GM12878 (cell line): Measurements from ENCODE around the gene FSTL4. TPM values are rescaled to one million over a fixed set of nuclear protein-coding genes. Genes with fewer than 3 reads are reported as not detected.

ENCODE experiments used
- ATAC-seq: fragments of 200-7000 bp; cut with Tn5 transposase; 3 replicates; pipeline ENCODE4 v1.9.1; 2020; ENCODE audit warnings: mild to moderate bottlenecking, moderate library complexity
- BruUV-seq: library from RNA; stranded (reverse); fragments of 400-500 nt; replicated peaks from 2 replicates; lab custom pipeline; 2021; lab: Mats Ljungman, UMichigan
- CTCF ChIA-PET: fragments of 300-600 bp; sonication (Branson Sonifier 250); formaldehyde crosslinking; extraction: SDS; loops from one replicate; lab custom pipeline; 2021; ENCODE audit warnings: inconsistent platforms; lab: Yijun Ruan, JAX
- POLR2A ChIA-PET: fragments of 350-600 bp; formaldehyde crosslinking; extraction: SDS; loops from one replicate; lab custom pipeline; 2021; ENCODE audit warnings: inconsistent platforms; lab: Charles Lee
- RAD21 ChIA-PET: fragments of 300-600 bp; sonication (Branson Sonifier 250); formaldehyde crosslinking; loops from one replicate; lab custom pipeline; 2023; ENCODE audit warnings: antibody characterized with exemption; ENCODE audit not compliant: unreplicated experiment; lab: Charles Lee
- SMC1A ChIA-PET: fragments of 300-600 bp; sonication (Branson Sonifier 250); formaldehyde crosslinking; loops from one replicate; lab custom pipeline; 2023; ENCODE audit not compliant: unreplicated experiment, uncharacterized antibody; lab: Charles Lee
- DNase-seq: peaks from one replicate; pipeline ENCODE4 v3.0.0-alpha.2; 2011; ENCODE audit warnings: low read depth, low spot score
- FAIRE-seq: peaks from 3 replicates; lab custom pipeline; 2011; peaks lifted over from hg19 to GRCh38; lab: Jason Lieb, UNC
- H2AFZ ChIP-seq: 2 replicates; pipeline ENCODE4 v1.6.0; 2011; ENCODE audit warnings: low read depth, low read length, control low read depth; ENCODE audit not compliant: control insufficient read depth
- H3K27ac ChIP-seq: 2 replicates; pipeline ENCODE4 v1.5.1; 2011; ENCODE audit warnings: control low read depth; ENCODE audit not compliant: control insufficient read depth, insufficient read depth
- H3K27me3 ChIP-seq, 2 experiments: replicated peaks in 1 of 2; 2 replicates each; pipeline versions ENCODE4 v1.6.0 to v1.6.1; 2011; ENCODE audit warnings: low read length in 1 of 2; ENCODE audit not compliant: control insufficient read depth in 2 of 2, insufficient read depth in 2 of 2
- H3K36me3 ChIP-seq, 2 experiments: 2 replicates each; pipeline ENCODE4 v1.5.1; 2011; ENCODE audit warnings: low read length in 1 of 2; ENCODE audit not compliant: control insufficient read depth in 2 of 2, insufficient read depth in 2 of 2
- H3K4me1 ChIP-seq: 2 replicates; pipeline ENCODE4 v1.6.1; 2011; ENCODE audit warnings: mild to moderate bottlenecking, low read length, moderate library complexity, mixed read lengths; ENCODE audit not compliant: control insufficient read depth, insufficient read depth
- H3K4me2 ChIP-seq: 2 replicates; pipeline ENCODE4 v1.6.0; 2011; ENCODE audit warnings: control low read depth; ENCODE audit not compliant: control insufficient read depth, insufficient read depth
- H3K4me3 ChIP-seq: fragments of 200-600 bp; sonication (generic); 2 replicates; pipeline ENCODE4 v1.5.1; 2016
- H3K79me2 ChIP-seq: 2 replicates; pipeline ENCODE4 v1.6.0; 2011; ENCODE audit warnings: low read length; ENCODE audit not compliant: control insufficient read depth, insufficient read depth
- H3K9ac ChIP-seq: 2 replicates; pipeline ENCODE4 v1.8.0; 2011; ENCODE audit warnings: low read length, control low read depth, mixed read lengths; ENCODE audit not compliant: control insufficient read depth, insufficient read depth
- H3K9me3 ChIP-seq: replicated peaks from 3 replicates; pipeline ENCODE4 v1.5.1; 2011; ENCODE audit warnings: mild to moderate bottlenecking, low read length; ENCODE audit not compliant: control insufficient read depth, insufficient read depth
- H4K20me1 ChIP-seq: 2 replicates; pipeline ENCODE4 v1.6.0; 2011; ENCODE audit not compliant: control insufficient read depth, insufficient read depth
- BACH1 ChIP-seq: fragments of 450-650 bp; IDR thresholded peaks from 2 replicates; pipeline ENCODE4 v1.6.1; 2017; ENCODE audit warnings: mild to moderate bottlenecking, borderline replicate concordance
- BMI1 ChIP-seq: fragments of 450-650 bp; IDR thresholded peaks from 2 replicates; pipeline ENCODE4 v1.6.1; 2016; ENCODE audit warnings: mild to moderate bottlenecking, moderate library complexity, borderline replicate concordance
- CBFB ChIP-seq: IDR thresholded peaks from 2 replicates; pipeline ENCODE4 v1.6.1; 2016; ENCODE audit warnings: antibody characterized with exemption, low read depth
- CHD1 ChIP-seq: IDR thresholded peaks from 2 replicates; pipeline ENCODE4 v1.6.1; 2012; ENCODE audit warnings: low read depth, low read length, improper control_type of control experiment
- CHD4 ChIP-seq: fragments of 200-600 bp; sonication (generic); IDR thresholded peaks from 2 replicates; pipeline ENCODE4 v1.6.1; 2016; ENCODE audit warnings: mild to moderate bottlenecking
- HDGF ChIP-seq: fragments of 450-650 bp; IDR thresholded peaks from 2 replicates; pipeline ENCODE4 v1.6.1; 2016; ENCODE audit warnings: antibody characterized with exemption
- IKZF2 ChIP-seq, 2 experiments: fragments of 450-650 bp; IDR thresholded peaks; 2 replicates each; pipeline ENCODE4 v1.6.1; 2017; ENCODE audit warnings: mild to moderate bottlenecking in 2 of 2, moderate library complexity in 2 of 2
- MTA2 ChIP-seq: fragments of 450-650 bp; IDR thresholded peaks from 2 replicates; pipeline ENCODE4 v1.6.1; 2016; ENCODE audit warnings: low read depth, mild to moderate bottlenecking, moderate library complexity
- NR2C1 ChIP-seq: fragments of 450-650 bp; IDR thresholded peaks from 2 replicates; pipeline ENCODE4 v1.6.1; 2017; ENCODE audit warnings: antibody characterized with exemption, mild to moderate bottlenecking, moderate library complexity
- RAD51 ChIP-seq: fragments of 450-650 bp; IDR thresholded peaks from 2 replicates; pipeline ENCODE4 v1.6.1; 2016; ENCODE audit warnings: moderate library complexity, mild to moderate bottlenecking, inconsistent platforms
- RB1 ChIP-seq: fragments of 450-650 bp; formaldehyde crosslinking; IDR thresholded peaks from 2 replicates; pipeline ENCODE4 v1.6.1; 2017; ENCODE audit warnings: mild to moderate bottlenecking, borderline replicate concordance
- WGBS: methylation state at CpG from one replicate; pipeline ENCODE4 v1.1.6; 2016; ENCODE audit warnings: low lambda C conversion rate; ENCODE audit not compliant: insufficient replicate concordance, insufficient coverage; ENCODE audit errors: missing lambda C conversion rate; 5-methylcytosine and 5-hydroxymethylcytosine counted together
- in situ Hi-C: fragments of 300-500 bp; cut with MboI; formaldehyde crosslinking; loops from 9 replicates; pipeline ENCODE4 v1.14.3; 2018; ENCODE audit warnings: mixed read lengths
- intact Hi-C: fragments of 100-400 bp; cut with micrococcal nuclease; formaldehyde crosslinking; loops from one replicate; pipeline ENCODE4 v1.14.2; 2022; ENCODE audit not compliant: unreplicated experiment
- polyA plus RNA-seq, 11 experiments: library from polyadenylated mRNA; depleted of rRNA in 4 of 11; unstranded in 6 of 11; stranded (reverse) in 5 of 11; fragments of >200 nt; fragmentation: Nextera tagmentation in 4 of 11; fragmentation: Illumina TruSeq in 1 of 11; extraction: Ambion mirVana in 4 of 11; extraction: Trizol in 1 of 11; gene quantifications; 1 replicate in 1 of 11; 2 replicates in 10 of 11; pipeline versions ENCODE4 v1.2.1 to v1.2.3, GENCODE V29; 2011 to 2016; ENCODE audit warnings: inconsistent platforms in 2 of 11, missing spikeins in 2 of 11, low read depth in 1 of 11
- total RNA-seq, 4 experiments: library from RNA; depleted of rRNA in 3 of 4; stranded (reverse); fragments of >200 nt in 3 of 4; fragmentation: Illumina TruSeq in 1 of 4; extraction: Trizol in 1 of 4; gene quantifications; 2 replicates each; pipeline versions ENCODE4 v1.2.1 to v1.2.3, GENCODE V29; 2013 to 2021
- TF ChIP-seq, protein P1 (sequence below): fragments of 450-650 bp; formaldehyde crosslinking; IDR thresholded peaks from 2 replicates; pipeline ENCODE4 v1.5.0; 2022; ENCODE audit warnings: mild to moderate bottlenecking, missing genetic modification characterization
- TF ChIP-seq, protein P2 (sequence below): IDR thresholded peaks from 2 replicates; pipeline ENCODE4 v1.6.1; 2011; ENCODE audit warnings: borderline replicate concordance, low read depth, mild to moderate bottlenecking, moderate library complexity, low read length; ENCODE audit not compliant: insufficient read depth, poor library complexity, severe bottlenecking

Gene FSTL4
- total and polyA plus RNA-seq, 10 of the 15 experiments (the other 5 are each of a cell fraction or from before 2014, with no cell fraction given), result 0.01 to 0.79 (median 0.21) TPM; not detected in 6

DNA sequence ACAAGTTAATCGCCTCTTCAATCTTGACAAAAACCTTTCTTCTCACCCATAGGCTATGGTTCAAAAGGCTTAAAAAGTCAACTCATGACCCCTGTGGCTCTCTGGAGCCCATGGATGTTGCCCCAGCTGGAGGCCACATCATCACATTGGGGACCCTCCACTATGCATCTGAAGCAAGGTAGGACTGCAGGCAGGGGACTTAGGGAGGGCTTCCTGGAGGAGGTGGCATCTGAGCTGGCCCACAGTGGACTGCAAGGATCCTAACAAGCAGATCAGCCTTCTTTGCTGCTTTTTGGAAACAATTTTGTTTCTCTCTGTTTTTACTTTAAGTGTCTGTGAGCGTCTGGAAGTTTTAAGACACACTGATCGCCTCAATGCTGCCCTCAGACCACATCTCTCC is 325.9 kb downstream of the FSTL4 start:
- POLR2A ChIA-PET, result no interaction called here
- no peaks in the 10 kb centered on the region for H3K4me1 ChIP-seq
- H3K36me3 ChIP-seq, result no peaks in the 10 kb centered on the region
- CTCF ChIA-PET, result interaction anchor here (1.0 to 3.3 kb wide), 4 partner anchors 11 to 181 kb away, joined by 3 to 26 read pairs (median 7); no protein-coding TSS in a partner anchor
- TF ChIP-seq CBFB (no peak), RB1 (no peak), BACH1 (no peak), BMI1 (no peak), MTA2 (no peak), CHD4 (no peak), IKZF2 (IDR thresholded peaks at IDR 0.05) (no peak), RAD51 (no peak), NR2C1 (no peak), HDGF (no peak), CHD1 (no peak)
- TF ChIP-seq, protein P1, sequence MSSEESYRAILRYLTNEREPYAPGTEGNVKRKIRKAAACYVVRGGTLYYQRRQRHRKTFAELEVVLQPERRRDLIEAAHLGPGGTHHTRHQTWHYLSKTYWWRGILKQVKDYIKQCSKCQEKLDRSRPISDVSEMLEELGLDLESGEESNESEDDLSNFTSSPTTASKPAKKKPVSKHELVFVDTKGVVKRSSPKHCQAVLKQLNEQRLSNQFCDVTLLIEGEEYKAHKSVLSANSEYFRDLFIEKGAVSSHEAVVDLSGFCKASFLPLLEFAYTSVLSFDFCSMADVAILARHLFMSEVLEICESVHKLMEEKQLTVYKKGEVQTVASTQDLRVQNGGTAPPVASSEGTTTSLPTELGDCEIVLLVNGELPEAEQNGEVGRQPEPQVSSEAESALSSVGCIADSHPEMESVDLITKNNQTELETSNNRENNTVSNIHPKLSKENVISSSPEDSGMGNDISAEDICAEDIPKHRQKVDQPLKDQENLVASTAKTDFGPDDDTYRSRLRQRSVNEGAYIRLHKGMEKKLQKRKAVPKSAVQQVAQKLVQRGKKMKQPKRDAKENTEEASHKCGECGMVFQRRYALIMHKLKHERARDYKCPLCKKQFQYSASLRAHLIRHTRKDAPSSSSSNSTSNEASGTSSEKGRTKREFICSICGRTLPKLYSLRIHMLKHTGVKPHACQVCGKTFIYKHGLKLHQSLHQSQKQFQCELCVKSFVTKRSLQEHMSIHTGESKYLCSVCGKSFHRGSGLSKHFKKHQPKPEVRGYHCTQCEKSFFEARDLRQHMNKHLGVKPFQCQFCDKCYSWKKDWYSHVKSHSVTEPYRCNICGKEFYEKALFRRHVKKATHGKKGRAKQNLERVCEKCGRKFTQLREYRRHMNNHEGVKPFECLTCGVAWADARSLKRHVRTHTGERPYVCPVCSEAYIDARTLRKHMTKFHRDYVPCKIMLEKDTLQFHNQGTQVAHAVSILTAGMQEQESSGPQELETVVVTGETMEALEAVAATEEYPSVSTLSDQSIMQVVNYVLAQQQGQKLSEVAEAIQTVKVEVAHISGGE, result no peak
- TF ChIP-seq, protein P2, sequence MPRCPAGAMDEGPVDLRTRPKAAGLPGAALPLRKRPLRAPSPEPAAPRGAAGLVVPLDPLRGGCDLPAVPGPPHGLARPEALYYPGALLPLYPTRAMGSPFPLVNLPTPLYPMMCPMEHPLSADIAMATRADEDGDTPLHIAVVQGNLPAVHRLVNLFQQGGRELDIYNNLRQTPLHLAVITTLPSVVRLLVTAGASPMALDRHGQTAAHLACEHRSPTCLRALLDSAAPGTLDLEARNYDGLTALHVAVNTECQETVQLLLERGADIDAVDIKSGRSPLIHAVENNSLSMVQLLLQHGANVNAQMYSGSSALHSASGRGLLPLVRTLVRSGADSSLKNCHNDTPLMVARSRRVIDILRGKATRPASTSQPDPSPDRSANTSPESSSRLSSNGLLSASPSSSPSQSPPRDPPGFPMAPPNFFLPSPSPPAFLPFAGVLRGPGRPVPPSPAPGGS, result no peak
- no peaks in the 10 kb centered on the region for H3K27me3 ChIP-seq
- H3K4me2 ChIP-seq, result no peak overlapping the region
- H3K9ac ChIP-seq, result no peak overlapping the region
- H2AFZ ChIP-seq, result no peak overlapping the region
- SMC1A ChIA-PET, result interaction anchor here (0.9 kb wide), 1 partner anchor 170 kb away, joined by 3 read pairs; no protein-coding TSS in a partner anchor
- no peak overlapping the region for H3K4me3 ChIP-seq
- no TSS peak for BruUV-seq
- 59% methylated on average over 3 of the region's 3 CpGs for WGBS
- intact Hi-C loops, result no loop called here
- RAD21 ChIA-PET, result interaction anchor here (1.2 to 3.3 kb wide), 3 partner anchors 171 to 182 kb away, joined by 4 to 38 read pairs (median 5); no protein-coding TSS in a partner anchor
- H4K20me1 ChIP-seq, result no peaks in the 10 kb centered on the region
- no peaks in the 10 kb centered on the region for H3K9me3 ChIP-seq
- H3K79me2 ChIP-seq, result no peaks in the 10 kb centered on the region
- in situ Hi-C loops, result loop anchor here (5.0 kb wide), 1 partner anchor 174 kb away; no protein-coding TSS in a partner anchor
- DNase-seq (no peak), ATAC-seq (no peak), FAIRE-seq (no peak)
- no peak overlapping the region for H3K27ac ChIP-seq
